Choroid plexus epithelial cell (primary cell): ENCODE measurements around the gene PSENEN.

Experiments
- DNase-seq: peaks from one replicate; pipeline ENCODE4 v3.0.0-alpha.2; 2010; ENCODE audit warnings: low read depth
- H3K4me3 ChIP-seq: 2 replicates; pipeline ENCODE4 v1.5.1; 2011; ENCODE audit warnings: low read depth, mild to moderate bottlenecking, control low read depth, low read length, moderate library complexity
- CTCF ChIP-seq: conservative IDR thresholded peaks from 2 replicates; pipeline ENCODE4 v1.5.1; 2011; ENCODE audit warnings: low read depth, mild to moderate bottlenecking, control low read depth, inconsistent platforms, low read length, moderate library complexity

PSENEN gene

GRCh38 chr19:35773020-35773806, 27.8 kb downstream of the PSENEN start:
- DNase-seq = peak; percentile 31
- no peak for TF ChIP-seq CTCF
- H3K4me3 ChIP-seq = no peak overlapping the region

GRCh38 chr19:35774274-35775045, 29.0 kb downstream of the PSENEN start:
- H3K4me3 ChIP-seq = no peak overlapping the region
- no peak for TF ChIP-seq CTCF
- no peak for DNase-seq

GRCh38 chr19:35775046-35775297, 29.5 kb downstream of the PSENEN start:
- TF ChIP-seq CTCF = no peak
- H3K4me3 ChIP-seq = no peak overlapping the region
- no peak for DNase-seq

GRCh38 chr19:35775298-35776101, 30.0 kb downstream of the PSENEN start, which contains the start of gene ARHGAP33:
ARHGAP33 (plus strand) TSS chr19:35775564; CDS start chr19:35775659, 95 bp downstream.
- DNase-seq = peak; percentile 97
- TF ChIP-seq CTCF = no peak
- H3K4me3 ChIP-seq = peak within 1 kb of the TSS; percentile 74

- TF ChIP-seq CTCF = no peak
- DNase-seq = no peak
- H3K4me3 ChIP-seq = peak overlapping the region; percentile 74
These were observed 30.8 kb downstream of the PSENEN start for GRCh38 chr19:35776102-35776788.

DNA sequence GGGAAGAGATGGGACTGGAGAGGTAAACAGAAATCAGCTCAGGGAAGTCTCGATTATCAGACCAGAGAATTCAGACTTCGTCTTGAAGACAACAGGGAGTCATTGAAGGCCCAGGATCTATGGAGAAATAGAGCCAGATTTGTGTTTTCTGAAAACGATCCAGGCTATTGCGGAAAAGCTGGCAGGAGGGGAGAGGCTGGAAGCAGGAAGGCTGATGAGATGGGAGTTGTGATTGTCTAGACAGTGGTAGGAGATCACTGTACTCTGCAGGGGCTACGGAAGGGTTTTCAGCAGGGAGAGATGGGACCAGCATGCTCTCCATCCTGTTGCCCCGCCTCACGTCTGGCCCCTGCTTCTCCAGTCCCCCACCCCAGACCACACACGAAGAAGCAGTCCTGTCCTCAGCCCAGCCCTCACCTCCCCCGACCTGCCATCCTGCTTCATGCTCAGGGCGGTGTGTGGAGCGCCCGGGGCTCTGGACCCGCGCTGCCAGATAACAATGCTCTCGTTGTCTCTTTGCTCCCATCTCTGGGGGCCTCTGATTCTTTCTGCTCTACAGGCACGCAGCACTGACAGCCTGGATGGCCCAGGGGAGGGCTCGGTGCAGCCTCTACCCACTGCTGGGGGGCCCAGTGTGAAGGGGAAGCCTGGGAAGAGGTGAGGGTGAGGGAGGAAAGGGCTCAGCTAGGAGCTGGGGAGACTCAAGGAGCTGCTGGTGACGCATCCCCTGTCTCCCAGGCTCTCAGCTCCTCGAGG, 31.8 kb downstream of the PSENEN start:
- no peak overlapping the region for H3K4me3 ChIP-seq
- no peak for DNase-seq
- no peak for TF ChIP-seq CTCF
